ENCODE measurements around the gene MYOF.
"Not testable (repeated sequence)": the region's sequence is repeated elsewhere in the genome, so short reads cannot be mapped to it uniquely, and the experiment has no call there.

The MYOF gene

DNA sequence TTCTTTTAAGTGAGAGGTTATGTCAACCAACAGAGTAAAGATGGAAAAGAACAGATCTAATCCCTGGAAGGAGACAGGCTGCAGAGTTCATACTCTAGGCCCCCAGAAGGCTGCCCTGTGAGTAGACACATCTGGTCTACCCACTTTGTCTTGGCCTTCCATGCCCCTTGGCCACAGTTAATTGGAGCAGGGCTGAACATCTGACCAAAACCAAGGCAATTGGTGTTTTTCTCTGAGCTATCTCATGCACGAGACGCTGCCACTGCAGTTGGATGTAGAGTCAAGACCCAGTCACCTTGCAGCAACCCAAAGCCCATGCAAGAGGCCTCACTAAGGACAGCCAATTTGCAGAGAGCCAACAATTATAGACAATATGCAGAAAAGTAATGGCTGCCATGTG, 9.0 kb downstream of the MYOF start:
- no peak overlapping the region for H3K4me3 ChIP-seq (ENCODE audit: low read depth, low read length)
- TF ChIP-seq, protein P1, sequence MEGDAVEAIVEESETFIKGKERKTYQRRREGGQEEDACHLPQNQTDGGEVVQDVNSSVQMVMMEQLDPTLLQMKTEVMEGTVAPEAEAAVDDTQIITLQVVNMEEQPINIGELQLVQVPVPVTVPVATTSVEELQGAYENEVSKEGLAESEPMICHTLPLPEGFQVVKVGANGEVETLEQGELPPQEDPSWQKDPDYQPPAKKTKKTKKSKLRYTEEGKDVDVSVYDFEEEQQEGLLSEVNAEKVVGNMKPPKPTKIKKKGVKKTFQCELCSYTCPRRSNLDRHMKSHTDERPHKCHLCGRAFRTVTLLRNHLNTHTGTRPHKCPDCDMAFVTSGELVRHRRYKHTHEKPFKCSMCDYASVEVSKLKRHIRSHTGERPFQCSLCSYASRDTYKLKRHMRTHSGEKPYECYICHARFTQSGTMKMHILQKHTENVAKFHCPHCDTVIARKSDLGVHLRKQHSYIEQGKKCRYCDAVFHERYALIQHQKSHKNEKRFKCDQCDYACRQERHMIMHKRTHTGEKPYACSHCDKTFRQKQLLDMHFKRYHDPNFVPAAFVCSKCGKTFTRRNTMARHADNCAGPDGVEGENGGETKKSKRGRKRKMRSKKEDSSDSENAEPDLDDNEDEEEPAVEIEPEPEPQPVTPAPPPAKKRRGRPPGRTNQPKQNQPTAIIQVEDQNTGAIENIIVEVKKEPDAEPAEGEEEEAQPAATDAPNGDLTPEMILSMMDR (IDR thresholded peaks at IDR 0.05; ENCODE audit: low read depth, low read length, missing control alignments): no peak
- no peak for DNase-seq (ENCODE audit: low read depth)

DNA sequence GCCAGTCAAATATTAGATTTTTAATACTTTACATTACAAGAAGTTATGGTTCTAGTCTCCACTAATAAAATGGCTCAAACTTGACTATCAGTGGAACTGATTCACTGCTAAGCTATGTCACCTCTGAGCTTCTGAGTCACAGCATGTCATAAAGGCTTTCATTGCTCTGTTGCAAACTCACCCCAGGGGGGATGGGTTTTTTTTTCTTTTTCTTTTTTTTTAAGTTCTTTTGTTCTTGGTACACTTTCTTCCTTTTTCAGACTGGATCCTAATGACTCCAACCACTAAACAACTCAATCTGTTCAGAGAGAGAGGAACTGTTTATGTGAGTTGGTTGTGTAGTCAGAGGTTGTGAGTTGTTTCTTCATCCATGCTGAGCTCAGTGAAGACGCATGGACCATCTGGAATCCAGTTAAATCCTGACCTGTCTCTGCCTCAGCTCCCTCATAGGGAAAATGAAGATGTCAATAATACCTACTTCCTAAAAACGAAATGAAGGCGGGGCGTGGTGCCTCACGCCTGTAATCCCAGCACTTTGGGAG, 11.0 kb downstream of the MYOF start:
- DNase-seq (ENCODE audit: low read depth): no peak
- TF ChIP-seq, protein P1 (IDR thresholded peaks at IDR 0.05; ENCODE audit: low read depth, low read length, missing control alignments): no peak
- H3K4me3 ChIP-seq (ENCODE audit: low read depth, low read length): no peak overlapping the region

DNA sequence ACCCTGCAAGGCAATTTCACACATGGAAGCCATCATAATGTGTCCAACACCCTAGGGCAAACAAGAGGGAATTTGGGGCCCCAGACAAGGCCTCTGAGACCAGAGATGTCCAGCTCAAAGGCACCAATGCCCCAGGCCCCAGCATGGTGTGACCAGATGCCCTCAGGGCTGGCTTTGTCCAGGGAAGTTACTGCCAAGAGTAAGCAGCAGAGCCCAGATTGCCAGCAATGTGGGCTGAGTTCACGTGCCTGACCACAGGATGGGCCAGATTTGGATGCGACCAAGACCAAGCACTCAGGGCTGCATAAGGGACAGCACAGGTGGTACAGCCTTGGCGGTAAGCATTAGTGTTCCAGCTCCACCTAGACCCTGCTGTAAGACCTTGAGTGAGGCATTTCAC, 12.7 kb downstream of the MYOF start:
- TF ChIP-seq, protein P1 (IDR thresholded peaks at IDR 0.05; ENCODE audit: low read depth, low read length, missing control alignments): no peak
- no peak overlapping the region for H3K4me3 ChIP-seq (ENCODE audit: low read depth, low read length)
- no peak for DNase-seq (ENCODE audit: low read depth)

DNA sequence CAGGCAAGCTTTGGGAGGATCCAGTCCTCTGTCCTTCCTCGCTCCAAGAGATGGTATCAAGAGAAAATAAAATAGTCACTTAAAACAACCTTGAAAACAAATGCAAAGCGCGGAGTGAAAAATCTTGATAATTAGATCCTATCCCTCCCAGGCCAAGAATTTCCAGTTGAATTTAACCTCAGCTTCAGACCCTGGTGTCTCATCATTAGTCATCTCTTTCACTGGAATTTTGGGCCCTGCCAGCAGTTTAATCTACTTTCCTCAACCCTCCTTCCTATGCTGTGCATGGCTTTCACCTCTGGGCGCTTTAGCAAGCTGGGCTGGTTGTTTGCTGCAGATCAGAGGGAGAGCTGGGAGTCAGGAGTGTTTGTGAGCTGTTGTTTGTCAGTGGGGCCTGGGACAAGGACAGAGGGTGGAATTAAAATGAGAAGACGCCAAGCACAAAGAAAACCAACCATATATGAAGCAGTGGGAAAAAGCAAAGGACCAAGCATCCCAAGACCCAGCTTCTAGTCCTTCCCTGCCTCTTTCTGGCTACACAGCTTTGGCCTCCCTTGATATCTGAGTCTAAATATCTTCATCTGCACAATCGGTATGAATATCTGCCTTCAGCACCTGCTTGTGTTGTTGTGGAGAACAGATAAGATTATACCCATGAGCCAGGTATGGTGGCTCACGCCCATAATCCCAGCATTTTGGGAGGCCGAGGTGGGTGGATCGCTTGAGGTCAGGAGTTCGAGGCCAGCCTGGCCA, 13.5 kb downstream of the MYOF start:
- no peak for DNase-seq (ENCODE audit: low read depth)
- TF ChIP-seq, protein P1 (IDR thresholded peaks at IDR 0.05; ENCODE audit: low read depth, low read length, missing control alignments): no peak
- H3K4me3 ChIP-seq (ENCODE audit: low read depth, low read length): no peak overlapping the region

DNA sequence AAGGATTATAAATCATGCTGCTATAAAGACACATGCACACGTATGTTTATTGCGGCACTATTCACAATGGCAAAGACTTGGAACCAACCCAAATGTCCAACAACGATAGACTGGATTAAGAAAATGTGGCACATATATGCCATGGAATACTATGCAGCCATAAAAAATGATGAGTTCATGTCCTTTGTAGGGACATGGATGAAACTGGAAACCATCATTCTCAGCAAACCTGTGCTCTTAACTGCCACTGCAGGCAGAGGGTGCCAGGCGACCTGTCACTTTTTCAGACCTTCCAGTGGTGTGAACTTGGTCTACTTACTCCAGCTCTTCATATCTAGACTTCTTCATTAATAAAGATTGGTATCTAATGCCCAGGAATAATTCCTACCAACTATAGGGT, 14.5 kb downstream of the MYOF start:
- not testable (repeated sequence) for H3K4me3 ChIP-seq (ENCODE audit: low read depth, low read length); DNase-seq (ENCODE audit: low read depth)

DNA sequence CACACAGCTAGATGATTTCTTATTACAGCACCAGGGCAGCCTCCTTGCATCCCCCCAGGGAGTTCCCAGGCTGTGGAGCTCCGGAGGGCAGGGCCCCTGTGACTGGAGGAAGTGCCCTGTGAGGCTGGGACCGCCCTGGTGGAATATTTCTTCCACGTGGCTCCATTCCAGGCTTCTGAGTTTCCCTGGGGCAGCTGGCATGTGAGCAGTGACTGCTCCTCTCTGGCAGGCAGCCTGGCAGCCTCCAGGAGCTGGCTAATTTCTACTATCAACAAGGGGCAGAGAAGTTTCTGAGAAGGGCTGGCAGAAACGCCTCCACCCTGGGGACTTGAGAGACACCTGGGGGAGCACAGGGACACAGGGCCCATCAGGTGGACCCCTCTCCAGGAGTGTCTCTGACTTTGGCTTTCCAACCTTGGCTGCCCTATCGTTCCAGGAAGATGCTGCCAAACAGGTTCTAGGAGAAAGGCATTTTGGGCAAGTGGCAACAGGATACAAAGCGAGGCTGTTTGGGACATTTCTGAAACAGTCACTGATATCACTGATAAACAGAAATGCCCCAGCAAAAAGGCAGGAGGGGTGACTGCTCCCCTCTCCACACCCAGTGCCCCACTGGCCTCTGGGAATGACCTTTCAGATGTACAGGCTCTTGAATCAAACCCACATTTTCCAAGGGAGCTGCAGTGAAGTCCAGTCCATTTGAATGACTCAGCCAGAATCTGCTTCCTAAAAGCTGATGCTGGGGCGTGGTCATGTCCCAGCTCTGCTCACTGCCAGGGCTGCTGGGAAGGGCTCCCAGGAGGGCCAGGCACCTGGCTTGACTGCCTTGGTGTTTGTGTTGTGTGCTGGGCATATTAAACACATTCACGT, 16.1 kb downstream of the MYOF start:
- DNase-seq (ENCODE audit: low read depth): no peak
- H3K4me3 ChIP-seq (ENCODE audit: low read depth, low read length): no peak overlapping the region
- TF ChIP-seq, protein P1 (IDR thresholded peaks at IDR 0.05; ENCODE audit: low read depth, low read length, missing control alignments): no peak

DNA sequence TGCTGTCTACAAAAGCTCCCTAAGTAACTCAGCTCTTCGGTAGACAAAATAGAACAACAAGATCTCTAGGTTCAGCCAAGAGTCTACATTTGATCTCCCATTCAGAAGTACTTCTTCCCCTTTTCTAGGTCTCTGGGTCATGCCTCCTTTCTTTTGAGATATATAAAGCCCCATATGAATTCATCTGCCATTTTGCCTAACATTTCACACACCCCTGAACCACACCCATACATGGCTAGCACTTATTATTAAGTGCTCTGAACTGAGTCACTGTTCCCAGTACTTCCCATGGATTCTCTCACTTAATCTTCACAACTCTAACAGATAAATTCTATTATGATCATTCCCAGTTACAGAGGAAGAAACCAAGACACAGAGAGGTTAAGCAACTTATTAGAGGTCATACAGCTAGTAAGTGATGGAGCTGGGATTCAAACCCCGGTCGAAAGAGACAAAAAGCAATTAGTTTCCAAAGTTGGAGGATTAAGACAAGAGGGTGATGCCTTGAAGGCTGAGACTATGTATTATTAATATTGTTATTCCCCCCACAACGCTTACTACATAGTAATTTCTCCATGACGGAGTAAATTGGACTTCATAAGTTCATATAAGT, 17.3 kb downstream of the MYOF start:
- TF ChIP-seq, protein P1 (IDR thresholded peaks at IDR 0.05; ENCODE audit: low read depth, low read length, missing control alignments): no peak
- H3K4me3 ChIP-seq (ENCODE audit: low read depth, low read length): no peak overlapping the region
- no peak for DNase-seq (ENCODE audit: low read depth)
